ENCODE measurements around the gene ERBB2. TPM values are rescaled to one million over a fixed set of nuclear protein-coding genes. Genes with fewer than 3 reads are reported as not detected.

The ERBB2 gene
- total and polyA plus RNA-seq, 10 of the 15 experiments (the other 5 are each of a cell fraction or from before 2014, with no cell fraction given) = 0.39 to 7.0 (median 4.3) TPM

- TF ChIP-seq RAD21 (IDR thresholded peaks at IDR 0.05; ENCODE audit: insufficient read depth, low read depth, low read length) = 0 out of 2 replicates have a peak, but pooled peaks have one; percentile 3
- TF ChIP-seq MTA2 (IDR thresholded peaks at IDR 0.05; ENCODE audit: low read depth) = peak; percentile 91
- TF ChIP-seq ZZZ3 (IDR thresholded peaks at IDR 0.05; ENCODE audit: control insufficient read depth, insufficient read length, low read depth) = no peak
- TF ChIP-seq ATF7 (IDR thresholded peaks at IDR 0.05; ENCODE audit: low read depth) = peak; percentile 70
- peak; percentile 76 for TF ChIP-seq CREB1 (IDR thresholded peaks at IDR 0.05; ENCODE audit: low read depth)
- TF ChIP-seq NR2C1 (IDR thresholded peaks at IDR 0.05) = no peak
- no peak for TF ChIP-seq SREBF2 (IDR thresholded peaks at IDR 0.05; ENCODE audit: low read length)
- TF ChIP-seq SREBF1 (IDR thresholded peaks at IDR 0.05; ENCODE audit: low read length) = no peak
- TF ChIP-seq FOXK2 (IDR thresholded peaks at IDR 0.05) = no peak
- TF ChIP-seq RELA (IDR thresholded peaks at IDR 0.05; ENCODE audit: borderline replicate concordance, partially characterized antibody) = no peak
- TF ChIP-seq CHD2 (IDR thresholded peaks at IDR 0.05; ENCODE audit: borderline replicate concordance, low read depth, low read length) = peak; percentile 8; the same call in 1 of the 2 replicates
- peak; percentile 98 for TF ChIP-seq RUNX3 (IDR thresholded peaks at IDR 0.05; ENCODE audit: low read length)
- no peak for TF ChIP-seq SIX5 (IDR thresholded peaks at IDR 0.05; ENCODE audit: low read depth, low read length, severe bottlenecking)
- no peak; a peak in 1 of 4 replicates for TF ChIP-seq ETV6 (conservative IDR thresholded peaks at IDR 0.05 in 1 of 2, IDR thresholded peaks at IDR 0.05 in 1 of 2; ENCODE audit: borderline replicate concordance in 1 of 2, low read depth in 1 of 2)
- no peak for TF ChIP-seq CEBPB (IDR thresholded peaks at IDR 0.05; ENCODE audit: borderline replicate concordance in 1 of 2, low read depth in 2 of 2, low read length in 2 of 2)
- TF ChIP-seq BMI1 (IDR thresholded peaks at IDR 0.05; ENCODE audit: borderline replicate concordance) = no peak
- TF ChIP-seq FOS (IDR thresholded peaks at IDR 0.05; ENCODE audit: borderline replicate concordance, extremely low read depth, insufficient read length) = no peak
- TF ChIP-seq ATF3 (IDR thresholded peaks at IDR 0.05; ENCODE audit: borderline replicate concordance, extremely low read depth, low read depth, low read length) = no peak
- TF ChIP-seq, protein P1, sequence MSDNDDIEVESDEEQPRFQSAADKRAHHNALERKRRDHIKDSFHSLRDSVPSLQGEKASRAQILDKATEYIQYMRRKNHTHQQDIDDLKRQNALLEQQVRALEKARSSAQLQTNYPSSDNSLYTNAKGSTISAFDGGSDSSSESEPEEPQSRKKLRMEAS (IDR thresholded peaks at IDR 0.05; ENCODE audit: low read depth, low read length) = no peak
- TF ChIP-seq IKZF1 (conservative IDR thresholded peaks at IDR 0.05) = peak; percentile 99
- TF ChIP-seq SPI1 (IDR thresholded peaks at IDR 0.05; ENCODE audit: borderline replicate concordance, insufficient read depth, low read depth, low read length) = no peak
- TF ChIP-seq BHLHE40 (IDR thresholded peaks at IDR 0.05; ENCODE audit: borderline replicate concordance in 1 of 2, low read depth in 2 of 2, low read length in 1 of 2) = peak; percentile 91 to 92
- no peak for TF ChIP-seq YY1 (IDR thresholded peaks at IDR 0.05; ENCODE audit: low read depth, low read length)
- TF ChIP-seq SUPT20H (IDR thresholded peaks at IDR 0.05; ENCODE audit: borderline replicate concordance, control insufficient read depth, low read depth, low read length) = no peak
- TF ChIP-seq ZNF384 (IDR thresholded peaks at IDR 0.05; ENCODE audit: borderline replicate concordance, low read depth, low read length) = no peak
- peak; percentile 74 for TF ChIP-seq NBN (IDR thresholded peaks at IDR 0.05)
- TF ChIP-seq KDM1A (IDR thresholded peaks at IDR 0.05; ENCODE audit: borderline replicate concordance) = no peak
- peak; percentile 18; the same call in 1 of the 2 replicates for TF ChIP-seq ZNF207 (IDR thresholded peaks at IDR 0.05; ENCODE audit: borderline replicate concordance)
- TF ChIP-seq SMARCA5 (IDR thresholded peaks at IDR 0.05) = peak; percentile 7; the same call in 1 of the 2 replicates
- peak; percentile 47 for TF ChIP-seq JUNB (IDR thresholded peaks at IDR 0.05)
- no peak for TF ChIP-seq EZH2 (IDR thresholded peaks at IDR 0.05; ENCODE audit: borderline replicate concordance, control insufficient read depth, low read depth, low read length)
- TF ChIP-seq SMAD1 (IDR thresholded peaks at IDR 0.05; ENCODE audit: low read depth, partially characterized antibody) = no peak
- TF ChIP-seq STAT3 (IDR thresholded peaks at IDR 0.05; ENCODE audit: low read depth, low read length) = no peak
These were observed 58.3 kb downstream of the ERBB2 start (continued) for GRCh38 chr17:39757931-39758873.
